Measurements from ENCODE around the gene DZIP3.
A peak's percentile ranks its signal among the peaks of the same experiment; 100 is the strongest.

- TF ChIP-seq CTCF (IDR thresholded peaks at IDR 0.05) (peak; percentile 19; the same call in 1 of the 2 replicates), ZNF281 (CRISPR knock-in tag; IDR thresholded peaks at IDR 0.05) (no peak), USF2 (CRISPR knock-in tag; IDR thresholded peaks at IDR 0.05) (no peak), FOXP1 (CRISPR knock-in tag; IDR thresholded peaks at IDR 0.05; ENCODE audit: borderline replicate concordance) (no peak), TCF7 (CRISPR knock-in tag; IDR thresholded peaks at IDR 0.05; ENCODE audit: low read depth) (no peak), CBFB (CRISPR knock-in tag; IDR thresholded peaks at IDR 0.05; ENCODE audit: low read depth) (no peak), ZNF425 (CRISPR knock-in tag; conservative IDR thresholded peaks at IDR 0.05) (no peak), NFYB (CRISPR knock-in tag; conservative IDR thresholded peaks at IDR 0.05; ENCODE audit: low read depth) (no peak), ZBTB21 (CRISPR knock-in tag; IDR thresholded peaks at IDR 0.05; ENCODE audit: borderline replicate concordance) (no peak), ESRRA (CRISPR knock-in tag; IDR thresholded peaks at IDR 0.05; ENCODE audit: borderline replicate concordance) (no peak), SP1 (CRISPR knock-in tag; conservative IDR thresholded peaks at IDR 0.05) (no peak), OVOL2 (CRISPR knock-in tag; IDR thresholded peaks at IDR 0.05; ENCODE audit: borderline replicate concordance) (no peak), JUN (CRISPR knock-in tag; IDR thresholded peaks at IDR 0.05) (no peak)
Measured at GRCh38 chr3:108552267-108553159, 37.0 kb upstream of the DZIP3 start.

Data from WTC11 (cell line).